Uterus (tissue), 4 donors: ENCODE results near the gene GRM1. TPM values are rescaled to one million over a fixed set of nuclear protein-coding genes. Genes with fewer than 3 reads are reported as not detected.

Experiments used
- DNase-seq, 2 donors: peaks; one replicate each; pipeline ENCODE4 v3.0.0-alpha.2; 2019 to 2020
- H3K27ac ChIP-seq, 2 donors: fragments of 200-600 bp; sonication (generic); 1 replicate in 1 of 2; 2 replicates in 1 of 2; pipeline ENCODE4 v1.5.1; 2016 to 2018
- H3K27me3 ChIP-seq, 2 donors: fragments of 200-600 bp; sonication (generic); one replicate each; pipeline ENCODE4 v1.5.1; 2018 to 2019; ENCODE audit warnings: control low read depth in 1 of 2
- H3K36me3 ChIP-seq, 2 donors: fragments of 200-600 bp; sonication (generic); one replicate each; pipeline ENCODE4 v1.5.1; 2019; ENCODE audit warnings: control low read depth in 1 of 2
- H3K4me1 ChIP-seq, 2 donors: fragments of 200-600 bp; sonication (generic); one replicate each; pipeline ENCODE4 v1.5.1; 2018 to 2019; ENCODE audit warnings: control low read depth in 1 of 2
- H3K4me3 ChIP-seq, 2 donors: fragments of 200-600 bp; sonication (generic); 1 replicate in 1 of 2; 2 replicates in 1 of 2; pipeline ENCODE4 v1.5.1; 2018 to 2019; ENCODE audit warnings: mild to moderate bottlenecking in 1 of 2
- H3K9me3 ChIP-seq, 2 donors: fragments of 200-600 bp; sonication (generic); one replicate each; pipeline ENCODE4 v1.5.1; 2019; ENCODE audit warnings: control low read depth in 1 of 2
- POLR2A ChIP-seq, 2 donors: fragments of 450-650 bp; IDR thresholded peaks; one replicate each; pipeline ENCODE4 v1.6.1; 2016; ENCODE audit warnings: antibody characterized with exemption in 2 of 2, mild to moderate bottlenecking in 1 of 2, moderate library complexity in 1 of 2
- intact Hi-C: fragments of 100-400 bp; cut with DNase I; formaldehyde crosslinking; loops from one replicate; pipeline ENCODE4 v1.15.1; 2023; ENCODE audit warnings: low total_unique reads
- total RNA-seq, 4 donors: library from RNA; depleted of rRNA in 3 of 4; stranded (reverse); fragments of >200 nt in 3 of 4; gene quantifications; one replicate each; pipeline versions ENCODE4 v1.1.0 to v1.2.4, GENCODE V29; 2014 to 2023
- TF ChIP-seq, protein P1 (sequence below), 4 experiments: fragments of 200-600 bp in 2 of 4; fragments of 450-650 bp in 2 of 4; sonication (generic) in 2 of 4; IDR thresholded peaks; one replicate each; pipeline ENCODE4 v1.5.1; 2016 to 2019; ENCODE audit warnings: antibody characterized with exemption in 4 of 4, mild to moderate bottlenecking in 2 of 4, moderate library complexity in 1 of 4
- donor health status: DM: yes; HTN: yes; CAD: no.

The GRM1 gene
- total RNA-seq, 4 donors from 2014 or later = 0.07 to 0.12 TPM; not detected in 2

DNA sequence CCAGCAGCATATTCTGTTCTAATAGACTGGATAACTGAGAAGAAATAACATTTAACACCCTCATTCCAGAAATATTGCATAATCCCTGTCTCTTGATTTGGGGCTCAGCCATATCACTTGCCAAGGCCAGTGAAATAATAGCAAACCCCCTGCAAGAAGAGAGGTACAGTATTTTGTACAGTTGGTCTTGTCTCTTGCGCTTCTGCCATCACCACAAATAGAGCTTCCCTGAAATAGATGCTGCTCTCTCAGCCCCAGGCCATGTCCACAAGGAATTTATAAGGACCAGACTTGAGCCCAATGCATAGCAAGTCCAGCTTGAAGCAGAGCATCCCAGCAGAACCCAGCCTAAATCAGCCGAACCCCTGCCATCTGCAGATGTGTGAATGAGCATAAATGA is 254.0 kb downstream of the GRM1 start:
- H3K4me3 ChIP-seq = no peak overlapping the region
- H3K9me3 ChIP-seq = no peaks in the 10 kb centered on the region
- no peaks in the 10 kb centered on the region for H3K36me3 ChIP-seq
- intact Hi-C loops = no loop called here
- no peaks in the 10 kb centered on the region for H3K27me3 ChIP-seq
- no peak overlapping the region for H3K27ac ChIP-seq
- DNase-seq = no peak
- TF ChIP-seq, protein P1, sequence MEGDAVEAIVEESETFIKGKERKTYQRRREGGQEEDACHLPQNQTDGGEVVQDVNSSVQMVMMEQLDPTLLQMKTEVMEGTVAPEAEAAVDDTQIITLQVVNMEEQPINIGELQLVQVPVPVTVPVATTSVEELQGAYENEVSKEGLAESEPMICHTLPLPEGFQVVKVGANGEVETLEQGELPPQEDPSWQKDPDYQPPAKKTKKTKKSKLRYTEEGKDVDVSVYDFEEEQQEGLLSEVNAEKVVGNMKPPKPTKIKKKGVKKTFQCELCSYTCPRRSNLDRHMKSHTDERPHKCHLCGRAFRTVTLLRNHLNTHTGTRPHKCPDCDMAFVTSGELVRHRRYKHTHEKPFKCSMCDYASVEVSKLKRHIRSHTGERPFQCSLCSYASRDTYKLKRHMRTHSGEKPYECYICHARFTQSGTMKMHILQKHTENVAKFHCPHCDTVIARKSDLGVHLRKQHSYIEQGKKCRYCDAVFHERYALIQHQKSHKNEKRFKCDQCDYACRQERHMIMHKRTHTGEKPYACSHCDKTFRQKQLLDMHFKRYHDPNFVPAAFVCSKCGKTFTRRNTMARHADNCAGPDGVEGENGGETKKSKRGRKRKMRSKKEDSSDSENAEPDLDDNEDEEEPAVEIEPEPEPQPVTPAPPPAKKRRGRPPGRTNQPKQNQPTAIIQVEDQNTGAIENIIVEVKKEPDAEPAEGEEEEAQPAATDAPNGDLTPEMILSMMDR (IDR thresholded peaks at IDR 0.05) = no peak
- no peak for TF ChIP-seq POLR2A (IDR thresholded peaks at IDR 0.05)
- no peaks in the 10 kb centered on the region for H3K4me1 ChIP-seq

DNA sequence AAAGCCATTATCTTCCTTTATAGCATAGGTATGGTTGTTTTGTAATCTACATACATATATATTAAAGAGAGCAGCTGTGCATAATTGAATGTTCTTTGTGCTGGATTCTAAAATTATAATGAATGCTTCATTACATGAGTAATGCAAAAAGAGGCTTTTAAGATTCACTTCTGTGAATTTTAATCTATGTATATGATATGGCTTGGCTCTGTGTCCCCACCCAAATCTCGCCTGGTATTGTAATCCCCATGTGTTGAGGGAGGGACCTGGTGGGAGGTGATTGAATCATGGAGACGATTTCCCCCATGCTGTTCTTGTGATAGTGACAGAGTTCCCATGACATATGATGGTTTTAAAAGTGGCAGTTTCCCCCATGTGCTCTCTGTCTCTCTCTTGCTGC is 255.4 kb downstream of the GRM1 start:
- no peaks in the 10 kb centered on the region for H3K4me1 ChIP-seq
- intact Hi-C loops = no loop called here
- no peaks in the 10 kb centered on the region for H3K9me3 ChIP-seq
- no peaks in the 10 kb centered on the region for H3K27me3 ChIP-seq
- H3K36me3 ChIP-seq = no peaks in the 10 kb centered on the region
- no peak overlapping the region for H3K27ac ChIP-seq
- DNase-seq = no peak
- no peak for TF ChIP-seq POLR2A (IDR thresholded peaks at IDR 0.05)
- TF ChIP-seq, protein P1 (IDR thresholded peaks at IDR 0.05) = no peak
- no peak overlapping the region for H3K4me3 ChIP-seq

DNA sequence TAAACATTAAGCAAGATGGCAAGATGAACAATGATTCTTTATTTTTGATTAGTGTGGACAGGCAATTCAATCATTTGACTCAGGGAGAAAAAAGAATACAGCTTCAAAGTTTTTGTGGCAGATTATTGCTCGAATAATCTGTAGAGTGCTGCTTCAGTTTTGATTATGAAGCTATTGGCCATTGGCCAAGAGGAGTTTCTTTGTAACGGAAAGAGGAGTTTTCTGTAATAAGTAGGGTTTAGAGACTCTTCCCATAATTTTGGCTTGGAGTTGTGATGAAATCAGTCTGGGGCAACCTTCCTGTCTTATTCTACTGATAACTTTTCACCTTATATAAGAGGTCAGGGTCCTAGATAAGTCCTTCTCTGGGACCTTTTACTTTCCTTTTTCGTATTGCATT is 258.1 kb downstream of the GRM1 start:
- Histone ChIP-seq H3K4me3 (no peak overlapping the region), H3K27me3 (no peaks in the 10 kb centered on the region)
- TF ChIP-seq, protein P1 (IDR thresholded peaks at IDR 0.05) = no peak
- no peak for TF ChIP-seq POLR2A (IDR thresholded peaks at IDR 0.05)

DNA sequence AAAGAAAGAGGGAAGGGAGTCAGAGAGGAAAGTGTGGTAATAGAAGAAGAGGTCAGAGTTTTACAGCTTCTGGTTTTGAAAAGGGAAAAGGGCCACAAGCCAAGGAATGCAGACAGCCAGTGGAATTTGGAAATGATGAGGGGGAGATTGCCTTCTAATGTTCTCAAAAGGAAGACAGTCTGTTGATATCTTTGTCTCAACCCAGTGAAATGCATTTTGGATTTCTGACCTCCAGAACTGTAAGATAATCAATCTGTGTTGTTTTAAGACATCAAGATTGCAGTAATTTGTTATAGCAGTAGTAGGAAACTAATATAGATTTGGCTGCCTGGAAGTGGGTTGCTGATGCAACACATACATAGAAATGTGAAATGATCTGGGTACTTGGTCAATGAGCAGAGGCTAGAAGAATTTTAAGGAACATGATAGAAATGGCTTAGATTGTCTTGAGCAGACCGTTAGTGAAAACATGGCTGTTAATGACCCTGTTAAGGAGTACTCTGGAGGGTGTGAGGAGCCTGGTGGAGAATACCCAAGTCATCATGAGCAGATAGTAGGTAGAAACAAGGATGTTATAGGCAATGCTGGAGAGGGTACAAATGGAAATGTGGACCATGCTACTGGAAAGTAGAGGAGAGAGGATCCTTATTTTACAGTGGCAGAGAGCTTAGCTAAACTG is 259.0 kb downstream of the GRM1 start:
- no peak for DNase-seq
- no peak overlapping the region for H3K27ac ChIP-seq
- H3K4me3 ChIP-seq = no peak overlapping the region
- no peaks in the 10 kb centered on the region for H3K9me3 ChIP-seq
- no peaks in the 10 kb centered on the region for H3K4me1 ChIP-seq
- TF ChIP-seq, protein P1 (IDR thresholded peaks at IDR 0.05) = no peak
- TF ChIP-seq POLR2A (IDR thresholded peaks at IDR 0.05) = no peak
- H3K27me3 ChIP-seq = no peaks in the 10 kb centered on the region
- intact Hi-C loops = no loop called here
- H3K36me3 ChIP-seq = no peaks in the 10 kb centered on the region

More for the DNA sequence above, 258.1 kb downstream of the GRM1 start:
- DNase-seq = no peak
- no peaks in the 10 kb centered on the region for H3K4me1 ChIP-seq
- no peaks in the 10 kb centered on the region for H3K36me3 ChIP-seq
- no peak overlapping the region for H3K27ac ChIP-seq
- no peaks in the 10 kb centered on the region for H3K9me3 ChIP-seq
- intact Hi-C loops = no loop called here

DNA sequence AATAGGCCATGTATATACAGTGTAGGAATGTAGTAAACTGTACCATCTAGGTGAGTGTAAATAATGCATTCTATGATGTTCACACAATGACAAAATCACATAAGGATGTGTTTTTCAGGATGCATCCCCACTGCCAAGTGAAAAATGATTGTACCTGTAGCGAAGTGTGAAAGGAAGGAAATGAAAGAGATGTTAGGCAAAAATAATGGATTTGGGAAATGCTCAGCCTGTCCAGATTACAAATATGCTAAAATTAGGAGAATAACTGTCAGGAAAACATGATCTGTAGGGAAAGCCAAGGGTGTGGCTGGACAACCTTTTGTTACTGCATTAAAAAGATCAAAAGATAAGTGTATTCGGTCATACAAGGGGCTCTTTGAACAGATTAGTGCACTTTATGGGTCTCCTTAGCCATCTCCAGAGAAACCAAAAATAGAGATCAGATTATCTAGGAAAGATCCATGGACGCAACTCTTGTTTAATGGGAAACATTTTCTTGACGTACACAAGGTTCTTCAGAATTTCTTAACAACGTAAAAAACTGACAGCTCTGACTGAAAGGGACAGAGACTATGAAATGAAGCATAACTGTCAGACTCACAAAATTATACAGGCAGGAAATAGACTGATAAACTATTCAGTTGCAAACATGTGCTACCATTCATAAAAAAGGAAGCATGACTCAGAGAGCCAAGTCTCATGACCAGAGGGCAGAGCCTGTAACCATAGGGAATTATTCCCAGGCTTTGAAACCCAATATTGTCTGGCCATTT is 261.1 kb downstream of the GRM1 start:
- no peaks in the 10 kb centered on the region for H3K36me3 ChIP-seq
- intact Hi-C loops = no loop called here
- H3K9me3 ChIP-seq = no peaks in the 10 kb centered on the region

More for the DNA sequence above, 261.1 kb downstream of the GRM1 start:
- Histone ChIP-seq H3K4me3 (no peak overlapping the region), H3K27ac (no peak overlapping the region), H3K27me3 (no peaks in the 10 kb centered on the region), H3K4me1 (no peaks in the 10 kb centered on the region)
- no peak for DNase-seq
- TF ChIP-seq, protein P1 (IDR thresholded peaks at IDR 0.05) = no peak
- TF ChIP-seq POLR2A (IDR thresholded peaks at IDR 0.05) = no peak
